WTC11 (cell line): ENCODE data around the gene BIRC2. TPM values are rescaled to one million over a fixed set of nuclear protein-coding genes. Genes with fewer than 3 reads are reported as not detected.

Experiments used
- ATAC-seq: fragments of 200-7000 bp; cut with Tn5 transposase; 2 replicates; pipeline ENCODE4 v1.10.0; 2021; ENCODE audit warnings: mild to moderate bottlenecking, moderate library complexity
- CTCF ChIA-PET: fragments of 300-600 bp; sonication (Branson Sonifier 250); formaldehyde crosslinking; loops from one replicate; lab custom pipeline; 2021; ENCODE audit warnings: antibody characterized with exemption; lab: Charles Lee
- POLR2A ChIA-PET: fragments of 350-600 bp; sonication (Branson Sonifier 250); formaldehyde crosslinking; loops from one replicate; lab custom pipeline; 2021; ENCODE audit warnings: antibody characterized with exemption; lab: Charles Lee
- DNase-seq: peaks from one replicate; pipeline ENCODE4 v3.0.0; 2021; ENCODE audit warnings: low spot score
- H3K27ac Mint-ChIP-seq: 2 replicates; pipeline ENCODE4 v1.8.0; 2021; ENCODE audit warnings: mixed read lengths
- H3K27me3 Mint-ChIP-seq: 2 replicates; pipeline ENCODE4 v1.8.0; 2021; ENCODE audit warnings: low read depth, mild to moderate bottlenecking, moderate library complexity, mixed read lengths
- H3K36me3 Mint-ChIP-seq: 2 replicates; pipeline ENCODE4 v1.8.0; 2021; ENCODE audit warnings: mixed read lengths
- H3K4me1 Mint-ChIP-seq: 2 replicates; pipeline ENCODE4 v1.8.0; 2022; ENCODE audit warnings: mixed read lengths
- H3K4me3 Mint-ChIP-seq: 2 replicates; pipeline ENCODE4 v1.8.0; 2021; ENCODE audit warnings: mild to moderate bottlenecking, moderate library complexity, mixed read lengths
- H3K9me3 Mint-ChIP-seq: 2 replicates; pipeline ENCODE4 v1.8.0; 2021; ENCODE audit warnings: mixed read lengths
- MYBL2 ChIP-seq: sonication (generic); formaldehyde crosslinking; IDR thresholded peaks from 2 replicates; pipeline ENCODE4 v1.8.1; 2023; ENCODE audit warnings: mild to moderate bottlenecking, moderate library complexity, missing genetic modification reagents
- NFATC4 ChIP-seq: fragments of 250-450 bp; sonication (Bioruptor Pico); IDR thresholded peaks from 2 replicates; pipeline ENCODE4 v1.9.0; 2021; ENCODE audit warnings: mild to moderate bottlenecking
- OVOL2 ChIP-seq: fragments of 250-450 bp; sonication (Bioruptor Pico); IDR thresholded peaks from 2 replicates; pipeline ENCODE4 v1.9.0; 2021; ENCODE audit warnings: mild to moderate bottlenecking, borderline replicate concordance
- RORB ChIP-seq: fragments of 250-450 bp; sonication (Bioruptor Pico); IDR thresholded peaks from 2 replicates; pipeline ENCODE4 v1.9.0; 2021; ENCODE audit warnings: mild to moderate bottlenecking
- SOX15 ChIP-seq: fragments of 250-450 bp; sonication (Bioruptor Pico); IDR thresholded peaks from 2 replicates; pipeline ENCODE4 v1.9.0; 2021; ENCODE audit warnings: mild to moderate bottlenecking
- STAT6 ChIP-seq: sonication (generic); formaldehyde crosslinking; conservative IDR thresholded peaks from 2 replicates; pipeline ENCODE4 v1.8.1; 2023; ENCODE audit warnings: mild to moderate bottlenecking, low read depth, missing genetic modification reagents, moderate library complexity
- TCF7 ChIP-seq: sonication (generic); formaldehyde crosslinking; IDR thresholded peaks from 2 replicates; pipeline ENCODE4 v1.8.0; 2022; ENCODE audit warnings: mild to moderate bottlenecking, low read depth, missing genetic modification reagents, moderate library complexity
- TP53 ChIP-seq: sonication (generic); formaldehyde crosslinking; IDR thresholded peaks from 2 replicates; pipeline ENCODE4 v1.8.1; 2023; ENCODE audit warnings: mild to moderate bottlenecking, missing genetic modification reagents
- ZNF121 ChIP-seq: sonication (generic); formaldehyde crosslinking; IDR thresholded peaks from 2 replicates; pipeline ENCODE4 v1.8.0; 2023; ENCODE audit warnings: missing genetic modification reagents
- ZNF138 ChIP-seq: sonication (generic); formaldehyde crosslinking; conservative IDR thresholded peaks from 2 replicates; pipeline ENCODE4 v1.8.1; 2022; ENCODE audit warnings: mild to moderate bottlenecking, moderate library complexity, missing genetic modification reagents
- ZNF317 ChIP-seq: sonication (generic); formaldehyde crosslinking; IDR thresholded peaks from 2 replicates; pipeline ENCODE4 v1.8.1; 2023; ENCODE audit warnings: low read depth, mild to moderate bottlenecking, moderate library complexity, missing genetic modification reagents, borderline replicate concordance
- ZNF671 ChIP-seq: fragments of 250-450 bp; sonication (Bioruptor Pico); IDR thresholded peaks from 2 replicates; pipeline ENCODE4 v1.8.0; 2021; ENCODE audit warnings: mild to moderate bottlenecking
- ZSCAN18 ChIP-seq: fragments of 250-450 bp; sonication (Bioruptor Pico); IDR thresholded peaks from 2 replicates; pipeline ENCODE4 v2.1.2; 2022; ENCODE audit warnings: mild to moderate bottlenecking, moderate library complexity
- total RNA-seq: library from RNA; stranded (reverse); gene quantifications from 3 replicates; pipeline ENCODE4 v1.2.3, GENCODE V29; 2021
- TF ChIP-seq, protein P1 (sequence below): sonication (generic); formaldehyde crosslinking; conservative IDR thresholded peaks from 2 replicates; pipeline ENCODE4 v1.8.1; 2022; ENCODE audit warnings: mild to moderate bottlenecking, missing genetic modification reagents
- TF ChIP-seq, protein P2 (sequence below): sonication (generic); formaldehyde crosslinking; IDR thresholded peaks from 2 replicates; pipeline ENCODE4 v1.8.0; 2023; ENCODE audit warnings: mild to moderate bottlenecking, missing genetic modification reagents
- TF ChIP-seq, protein P3 (sequence below): sonication (generic); formaldehyde crosslinking; IDR thresholded peaks from 2 replicates; pipeline ENCODE4 v1.8.1; 2023; ENCODE audit warnings: mild to moderate bottlenecking, missing genetic modification reagents, moderate library complexity
- TF ChIP-seq, protein P4 (sequence below): sonication (generic); formaldehyde crosslinking; IDR thresholded peaks from 2 replicates; pipeline ENCODE4 v1.8.0; 2022; ENCODE audit warnings: mild to moderate bottlenecking, missing genetic modification reagents
- TF ChIP-seq, protein P5 (sequence below): sonication (generic); formaldehyde crosslinking; IDR thresholded peaks from 2 replicates; pipeline ENCODE4 v1.8.0; 2023; ENCODE audit warnings: missing genetic modification reagents, mild to moderate bottlenecking, borderline replicate concordance
- TF ChIP-seq, protein P6 (sequence below): fragments of 250-450 bp; sonication (Bioruptor Pico); IDR thresholded peaks from 2 replicates; pipeline ENCODE4 v1.9.0; 2021; ENCODE audit warnings: moderate library complexity, mild to moderate bottlenecking, inconsistent platforms, borderline replicate concordance

The BIRC2 gene
- total RNA-seq, 1 experiment from 2014 or later, result 22.3 TPM

GRCh38 chr11:102305352-102306047, 41.5 kb upstream of the BIRC2 start:
- Mint-ChIP-seq H3K4me1 (peaks cover 13% of the 10 kb centered on the region), H3K4me3 (no peak overlapping the region)
- no peak for DNase-seq

More at GRCh38 chr11:102305352-102306047, 41.5 kb upstream of the BIRC2 start:
- ChIA-PET CTCF (interaction anchor here (0.5 to 1.5 kb wide), 10 partner anchors 10 to 361 kb away, joined by 3 to 10 read pairs (median 4); no protein-coding TSS in a partner anchor), POLR2A (no interaction called here)
- Mint-ChIP-seq H3K36me3 (peaks cover 24% of the 10 kb centered on the region), H3K27ac (no peak overlapping the region), H3K9me3 (peaks cover 28% of the 10 kb centered on the region), H3K27me3 (no peaks in the 10 kb centered on the region; the same call in 1 of the 2 replicates)
- TF ChIP-seq ZNF671 (CRISPR knock-in tag) (no peak), ZSCAN18 (CRISPR knock-in tag) (no peak), ZNF121 (no peak), TP53 (CRISPR knock-in tag) (no peak), TCF7 (CRISPR knock-in tag) (no peak), STAT6 (CRISPR knock-in tag) (no peak), NFATC4 (no peak), ZNF317 (CRISPR knock-in tag) (no peak), ZNF138 (no peak), RORB (CRISPR knock-in tag) (no peak), SOX15 (CRISPR knock-in tag) (no peak), OVOL2 (CRISPR knock-in tag) (no peak), MYBL2 (CRISPR knock-in tag) (no peak)
- TF ChIP-seq, protein P1, sequence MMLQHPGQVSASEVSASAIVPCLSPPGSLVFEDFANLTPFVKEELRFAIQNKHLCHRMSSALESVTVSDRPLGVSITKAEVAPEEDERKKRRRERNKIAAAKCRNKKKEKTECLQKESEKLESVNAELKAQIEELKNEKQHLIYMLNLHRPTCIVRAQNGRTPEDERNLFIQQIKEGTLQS (CRISPR knock-in tag), result no peak
- TF ChIP-seq, protein P2, sequence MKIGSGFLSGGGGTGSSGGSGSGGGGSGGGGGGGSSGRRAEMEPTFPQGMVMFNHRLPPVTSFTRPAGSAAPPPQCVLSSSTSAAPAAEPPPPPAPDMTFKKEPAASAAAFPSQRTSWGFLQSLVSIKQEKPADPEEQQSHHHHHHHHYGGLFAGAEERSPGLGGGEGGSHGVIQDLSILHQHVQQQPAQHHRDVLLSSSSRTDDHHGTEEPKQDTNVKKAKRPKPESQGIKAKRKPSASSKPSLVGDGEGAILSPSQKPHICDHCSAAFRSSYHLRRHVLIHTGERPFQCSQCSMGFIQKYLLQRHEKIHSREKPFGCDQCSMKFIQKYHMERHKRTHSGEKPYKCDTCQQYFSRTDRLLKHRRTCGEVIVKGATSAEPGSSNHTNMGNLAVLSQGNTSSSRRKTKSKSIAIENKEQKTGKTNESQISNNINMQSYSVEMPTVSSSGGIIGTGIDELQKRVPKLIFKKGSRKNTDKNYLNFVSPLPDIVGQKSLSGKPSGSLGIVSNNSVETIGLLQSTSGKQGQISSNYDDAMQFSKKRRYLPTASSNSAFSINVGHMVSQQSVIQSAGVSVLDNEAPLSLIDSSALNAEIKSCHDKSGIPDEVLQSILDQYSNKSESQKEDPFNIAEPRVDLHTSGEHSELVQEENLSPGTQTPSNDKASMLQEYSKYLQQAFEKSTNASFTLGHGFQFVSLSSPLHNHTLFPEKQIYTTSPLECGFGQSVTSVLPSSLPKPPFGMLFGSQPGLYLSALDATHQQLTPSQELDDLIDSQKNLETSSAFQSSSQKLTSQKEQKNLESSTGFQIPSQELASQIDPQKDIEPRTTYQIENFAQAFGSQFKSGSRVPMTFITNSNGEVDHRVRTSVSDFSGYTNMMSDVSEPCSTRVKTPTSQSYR (CRISPR knock-in tag), result no peak
- TF ChIP-seq, protein P3, sequence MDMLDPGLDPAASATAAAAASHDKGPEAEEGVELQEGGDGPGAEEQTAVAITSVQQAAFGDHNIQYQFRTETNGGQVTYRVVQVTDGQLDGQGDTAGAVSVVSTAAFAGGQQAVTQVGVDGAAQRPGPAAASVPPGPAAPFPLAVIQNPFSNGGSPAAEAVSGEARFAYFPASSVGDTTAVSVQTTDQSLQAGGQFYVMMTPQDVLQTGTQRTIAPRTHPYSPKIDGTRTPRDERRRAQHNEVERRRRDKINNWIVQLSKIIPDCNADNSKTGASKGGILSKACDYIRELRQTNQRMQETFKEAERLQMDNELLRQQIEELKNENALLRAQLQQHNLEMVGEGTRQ (CRISPR knock-in tag), result no peak
- TF ChIP-seq, protein P4, sequence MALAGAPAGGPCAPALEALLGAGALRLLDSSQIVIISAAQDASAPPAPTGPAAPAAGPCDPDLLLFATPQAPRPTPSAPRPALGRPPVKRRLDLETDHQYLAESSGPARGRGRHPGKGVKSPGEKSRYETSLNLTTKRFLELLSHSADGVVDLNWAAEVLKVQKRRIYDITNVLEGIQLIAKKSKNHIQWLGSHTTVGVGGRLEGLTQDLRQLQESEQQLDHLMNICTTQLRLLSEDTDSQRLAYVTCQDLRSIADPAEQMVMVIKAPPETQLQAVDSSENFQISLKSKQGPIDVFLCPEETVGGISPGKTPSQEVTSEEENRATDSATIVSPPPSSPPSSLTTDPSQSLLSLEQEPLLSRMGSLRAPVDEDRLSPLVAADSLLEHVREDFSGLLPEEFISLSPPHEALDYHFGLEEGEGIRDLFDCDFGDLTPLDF (CRISPR knock-in tag), result no peak
- TF ChIP-seq, protein P5, sequence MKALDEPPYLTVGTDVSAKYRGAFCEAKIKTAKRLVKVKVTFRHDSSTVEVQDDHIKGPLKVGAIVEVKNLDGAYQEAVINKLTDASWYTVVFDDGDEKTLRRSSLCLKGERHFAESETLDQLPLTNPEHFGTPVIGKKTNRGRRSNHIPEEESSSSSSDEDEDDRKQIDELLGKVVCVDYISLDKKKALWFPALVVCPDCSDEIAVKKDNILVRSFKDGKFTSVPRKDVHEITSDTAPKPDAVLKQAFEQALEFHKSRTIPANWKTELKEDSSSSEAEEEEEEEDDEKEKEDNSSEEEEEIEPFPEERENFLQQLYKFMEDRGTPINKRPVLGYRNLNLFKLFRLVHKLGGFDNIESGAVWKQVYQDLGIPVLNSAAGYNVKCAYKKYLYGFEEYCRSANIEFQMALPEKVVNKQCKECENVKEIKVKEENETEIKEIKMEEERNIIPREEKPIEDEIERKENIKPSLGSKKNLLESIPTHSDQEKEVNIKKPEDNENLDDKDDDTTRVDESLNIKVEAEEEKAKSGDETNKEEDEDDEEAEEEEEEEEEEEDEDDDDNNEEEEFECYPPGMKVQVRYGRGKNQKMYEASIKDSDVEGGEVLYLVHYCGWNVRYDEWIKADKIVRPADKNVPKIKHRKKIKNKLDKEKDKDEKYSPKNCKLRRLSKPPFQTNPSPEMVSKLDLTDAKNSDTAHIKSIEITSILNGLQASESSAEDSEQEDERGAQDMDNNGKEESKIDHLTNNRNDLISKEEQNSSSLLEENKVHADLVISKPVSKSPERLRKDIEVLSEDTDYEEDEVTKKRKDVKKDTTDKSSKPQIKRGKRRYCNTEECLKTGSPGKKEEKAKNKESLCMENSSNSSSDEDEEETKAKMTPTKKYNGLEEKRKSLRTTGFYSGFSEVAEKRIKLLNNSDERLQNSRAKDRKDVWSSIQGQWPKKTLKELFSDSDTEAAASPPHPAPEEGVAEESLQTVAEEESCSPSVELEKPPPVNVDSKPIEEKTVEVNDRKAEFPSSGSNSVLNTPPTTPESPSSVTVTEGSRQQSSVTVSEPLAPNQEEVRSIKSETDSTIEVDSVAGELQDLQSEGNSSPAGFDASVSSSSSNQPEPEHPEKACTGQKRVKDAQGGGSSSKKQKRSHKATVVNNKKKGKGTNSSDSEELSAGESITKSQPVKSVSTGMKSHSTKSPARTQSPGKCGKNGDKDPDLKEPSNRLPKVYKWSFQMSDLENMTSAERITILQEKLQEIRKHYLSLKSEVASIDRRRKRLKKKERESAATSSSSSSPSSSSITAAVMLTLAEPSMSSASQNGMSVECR, result no peak
- TF ChIP-seq, protein P6, sequence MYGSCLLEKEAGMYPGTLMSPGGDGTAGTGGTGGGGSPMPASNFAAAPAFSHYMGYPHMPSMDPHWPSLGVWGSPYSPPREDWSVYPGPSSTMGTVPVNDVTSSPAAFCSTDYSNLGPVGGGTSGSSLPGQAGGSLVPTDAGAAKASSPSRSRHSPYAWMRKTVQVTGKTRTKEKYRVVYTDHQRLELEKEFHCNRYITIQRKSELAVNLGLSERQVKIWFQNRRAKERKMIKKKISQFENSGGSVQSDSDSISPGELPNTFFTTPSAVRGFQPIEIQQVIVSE (CRISPR knock-in tag), result no peak
- ATAC-seq, result no peak
